ENCODE data around the gene AMH.

The AMH gene

DNA sequence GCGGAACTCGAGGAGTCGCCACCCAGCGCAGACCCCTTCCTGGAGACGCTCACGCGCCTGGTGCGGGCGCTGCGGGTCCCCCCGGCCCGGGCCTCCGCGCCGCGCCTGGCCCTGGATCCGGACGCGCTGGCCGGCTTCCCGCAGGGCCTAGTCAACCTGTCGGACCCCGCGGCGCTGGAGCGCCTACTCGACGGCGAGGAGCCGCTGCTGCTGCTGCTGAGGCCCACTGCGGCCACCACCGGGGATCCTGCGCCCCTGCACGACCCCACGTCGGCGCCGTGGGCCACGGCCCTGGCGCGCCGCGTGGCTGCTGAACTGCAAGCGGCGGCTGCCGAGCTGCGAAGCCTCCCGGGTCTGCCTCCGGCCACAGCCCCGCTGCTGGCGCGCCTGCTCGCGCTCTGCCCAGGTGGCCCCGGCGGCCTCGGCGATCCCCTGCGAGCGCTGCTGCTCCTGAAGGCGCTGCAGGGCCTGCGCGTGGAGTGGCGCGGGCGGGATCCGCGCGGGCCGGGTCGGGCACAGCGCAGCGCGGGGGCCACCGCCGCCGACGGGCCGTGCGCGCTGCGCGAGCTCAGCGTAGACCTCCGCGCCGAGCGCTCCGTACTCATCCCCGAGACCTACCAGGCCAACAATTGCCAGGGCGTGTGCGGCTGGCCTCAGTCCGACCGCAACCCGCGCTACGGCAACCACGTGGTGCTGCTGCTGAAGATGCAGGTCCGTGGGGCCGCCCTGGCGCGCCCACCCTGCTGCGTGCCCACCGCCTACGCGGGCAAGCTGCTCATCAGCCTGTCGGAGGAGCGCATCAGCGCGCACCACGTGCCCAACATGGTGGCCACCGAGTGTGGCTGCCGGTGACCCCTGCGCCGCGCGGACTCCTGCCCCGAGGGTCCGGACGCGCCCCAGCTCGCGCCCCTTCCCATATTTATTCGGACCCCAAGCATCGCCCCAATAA lies 2.3 kb downstream of the AMH start:
- no peak for DNase-seq

DNA sequence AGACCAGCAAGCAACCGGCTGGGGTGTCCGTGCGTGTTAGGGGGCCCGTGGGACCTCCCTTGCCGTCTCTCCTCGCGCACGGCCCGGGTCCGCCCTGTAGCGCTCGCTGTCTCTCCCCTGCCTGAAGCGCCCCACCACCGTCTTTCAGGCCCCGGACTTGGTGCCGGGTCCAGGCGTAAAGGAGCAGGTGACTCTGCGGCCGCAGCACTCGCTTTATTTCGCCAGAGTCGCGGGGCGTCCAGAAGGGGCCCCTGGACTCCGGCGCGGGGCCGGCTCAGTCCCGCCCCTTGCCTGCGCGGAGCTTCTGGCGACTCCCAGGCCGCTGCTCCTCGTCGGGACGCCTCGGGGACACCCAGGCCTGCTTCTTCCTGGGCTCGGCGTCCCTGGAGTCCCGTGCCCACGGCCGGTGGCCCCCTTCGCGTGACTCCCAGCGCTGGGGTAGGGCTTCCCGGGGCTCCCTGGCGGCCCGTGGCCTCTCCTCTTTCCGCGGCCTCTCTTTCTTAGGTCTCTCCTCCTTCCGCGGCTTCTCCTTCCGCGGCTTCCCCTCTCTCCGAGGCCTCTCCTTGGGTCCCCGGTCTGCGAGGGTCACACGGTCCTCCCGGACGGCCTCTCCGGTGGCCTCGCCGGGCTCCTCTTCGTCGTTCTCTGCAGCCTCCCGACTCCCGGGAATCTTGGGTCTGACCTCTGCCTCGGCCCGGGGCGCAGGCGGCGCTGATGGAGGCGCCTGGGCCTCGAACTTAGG lies 3.1 kb downstream of the AMH start:
- no peak for DNase-seq

DNA sequence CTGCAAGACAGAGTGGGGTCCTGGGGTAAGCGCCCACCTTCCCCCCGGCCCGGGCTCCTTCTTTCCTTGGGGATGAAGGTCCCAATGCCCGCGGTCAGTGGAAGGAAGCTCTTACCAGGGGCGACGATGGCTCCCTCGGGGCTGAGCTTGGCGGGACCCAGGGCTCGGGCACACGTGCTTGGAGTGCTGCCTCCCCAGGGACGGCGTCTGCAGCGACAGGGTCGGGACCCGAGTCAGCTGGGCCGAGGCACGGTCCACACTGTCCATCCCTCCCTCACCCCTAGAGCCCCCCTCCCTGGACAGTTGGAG lies 3.6 kb downstream of the AMH start:
- DNase-seq: no peak

DNA sequence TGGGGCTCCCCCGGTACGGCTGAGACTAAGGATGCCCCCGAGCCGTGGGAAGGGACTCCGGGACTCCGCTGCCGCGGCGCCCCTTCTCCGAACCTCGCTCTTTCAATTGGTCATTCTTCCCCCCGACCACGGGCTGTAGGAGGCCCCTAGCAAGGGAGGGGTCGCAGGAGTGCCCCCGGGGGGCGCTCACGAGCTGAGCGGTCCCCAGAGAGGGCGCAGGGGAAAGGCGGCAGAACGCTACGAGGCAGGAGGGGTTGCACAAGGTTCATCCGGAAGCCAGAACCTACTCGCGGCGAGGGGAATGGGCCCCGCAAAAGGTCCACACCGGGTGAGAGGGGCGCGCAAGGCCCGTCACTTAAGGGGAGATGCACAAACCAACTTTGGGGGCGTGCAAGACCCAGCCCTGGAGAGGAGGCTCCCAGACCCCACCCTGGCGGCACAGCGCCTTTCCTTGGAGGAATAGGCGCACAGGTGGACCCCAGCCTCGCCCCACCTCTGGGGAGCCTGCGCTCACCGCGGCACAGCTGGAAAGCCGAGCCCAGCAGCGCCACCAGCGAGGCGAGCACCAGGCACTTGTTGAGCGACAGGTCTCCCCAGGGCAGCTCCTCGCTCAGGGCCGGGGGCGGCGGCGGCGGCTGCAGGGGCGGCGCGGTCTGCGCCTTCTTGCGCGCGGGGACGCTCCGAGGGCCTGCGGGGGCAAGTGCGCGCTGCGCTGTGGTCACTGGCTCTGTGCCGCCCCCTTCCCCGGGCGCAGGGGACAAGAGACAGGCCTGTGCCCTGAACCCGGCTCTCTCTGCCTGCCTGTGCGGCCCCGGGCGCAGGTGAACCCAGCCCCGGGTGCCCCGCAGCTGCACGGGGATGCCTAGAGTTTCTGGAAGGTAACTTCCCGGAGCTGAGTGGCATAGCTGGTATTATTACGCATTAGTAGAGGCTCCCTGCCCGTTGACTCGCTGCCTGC lies 4.3 kb downstream of the AMH start:
- no peak for DNase-seq

DNA sequence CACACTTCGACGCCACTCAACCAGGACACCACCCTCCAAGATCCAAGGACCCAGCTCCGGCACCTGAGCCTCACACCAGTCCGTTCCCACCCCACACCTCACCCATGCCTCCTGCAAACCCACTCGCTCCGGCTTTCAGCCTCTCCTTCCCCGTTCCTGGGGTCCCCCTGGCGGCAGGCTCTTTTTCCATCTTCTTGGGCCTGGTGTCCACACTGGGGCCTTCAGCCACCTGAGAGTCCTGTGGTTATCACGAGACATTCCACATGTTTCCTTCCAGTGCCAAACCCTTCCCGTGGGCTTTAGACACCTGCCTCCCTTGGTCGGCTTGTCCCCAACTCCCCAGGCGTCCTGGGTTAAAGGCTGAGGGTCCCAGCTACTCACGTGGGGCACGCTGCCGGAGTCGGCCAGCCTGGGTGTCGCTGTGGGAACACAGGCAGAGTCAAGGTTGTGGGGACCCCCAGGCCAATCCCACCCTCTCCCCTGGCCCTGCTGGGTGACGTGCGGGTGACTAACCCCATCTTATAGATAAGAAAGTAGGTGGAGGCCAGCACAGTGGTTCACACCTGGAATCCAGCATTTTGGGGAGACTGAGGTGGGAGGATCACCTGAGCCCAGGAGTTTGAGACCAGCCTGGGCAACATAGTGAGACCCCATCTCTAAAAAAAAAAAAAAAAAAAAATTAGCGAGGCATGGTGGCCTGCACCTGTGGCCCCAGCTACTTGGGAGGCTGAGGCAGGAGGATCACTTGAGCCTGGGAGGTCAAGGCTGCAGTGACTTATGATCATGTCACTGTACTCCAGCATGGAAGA lies 5.1 kb downstream of the AMH start:
- peak; percentile 37 for DNase-seq

DNA sequence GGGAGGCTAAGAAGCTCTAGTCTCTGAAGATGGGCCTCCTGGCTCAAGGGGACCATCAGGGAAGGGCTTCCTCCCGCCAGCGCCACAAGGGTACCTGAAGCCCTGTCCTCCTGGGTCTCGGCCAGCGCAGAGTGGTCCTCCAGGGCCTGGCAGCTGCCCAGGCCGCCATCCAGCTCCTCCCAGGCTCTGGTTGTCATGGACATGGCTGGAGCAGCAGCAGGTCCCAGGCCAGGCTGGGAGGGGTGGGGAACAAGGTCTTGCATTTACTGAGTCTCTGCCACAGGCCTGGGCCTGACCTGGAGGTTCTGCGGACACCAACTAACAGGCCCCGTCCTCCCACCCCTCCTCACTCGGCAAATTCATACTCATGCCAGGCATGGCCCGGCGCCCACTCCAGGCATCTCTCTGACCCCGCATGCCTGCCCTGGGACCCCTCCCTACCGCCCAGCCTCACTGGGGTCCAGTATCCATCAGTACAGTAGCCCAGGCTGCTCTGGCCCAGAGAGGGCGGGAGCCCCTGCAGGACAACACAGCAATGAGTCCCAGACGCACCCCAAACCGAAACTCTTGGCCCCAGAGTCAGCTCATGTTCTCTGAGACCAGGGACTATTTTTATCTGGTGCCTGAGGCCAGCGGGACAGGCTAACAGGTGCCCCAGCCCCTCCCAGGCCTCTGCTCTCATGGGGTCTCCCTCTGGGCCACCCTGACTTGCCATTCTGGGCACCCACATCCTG lies 6.2 kb downstream of the AMH start:
- DNase-seq: no peak

DNA sequence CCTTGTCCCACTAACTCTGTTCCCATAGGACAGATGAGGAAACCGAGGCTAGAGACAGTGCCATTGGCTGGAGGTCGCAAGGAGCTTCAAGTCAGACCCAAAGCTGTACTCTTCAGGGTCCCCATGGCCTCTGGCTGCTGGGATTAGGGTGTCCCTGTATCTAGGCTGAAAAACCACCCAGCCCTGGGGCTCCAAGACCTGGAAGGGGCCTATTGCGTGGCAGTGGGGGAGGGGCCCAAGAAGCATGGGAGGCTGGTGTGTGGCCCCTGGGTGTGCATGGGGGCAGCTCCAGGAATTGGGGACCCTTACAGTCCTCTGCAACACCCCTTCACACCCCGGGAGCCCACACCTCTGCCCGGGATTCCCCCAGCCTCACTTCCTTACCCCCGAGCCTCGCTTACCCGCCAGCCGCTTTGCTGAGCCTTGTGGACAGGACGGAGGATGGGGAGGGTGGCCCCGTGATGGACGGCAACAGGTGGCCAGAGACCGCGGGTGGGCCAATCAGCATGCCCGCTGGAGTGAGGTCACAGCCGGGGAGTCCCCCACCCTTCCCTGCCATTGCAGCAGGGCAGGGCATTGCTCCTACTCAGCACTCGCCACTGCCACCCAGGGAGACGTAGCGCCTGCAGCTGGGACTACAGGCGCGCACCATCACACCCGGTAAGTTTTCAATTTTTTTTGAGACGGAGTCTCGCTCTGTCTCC lies 7.0 kb downstream of the AMH start, which contains the start of gene JSRP1:
Gene JSRP1 (minus strand): TSS at position 436 of the 704 bp plus-strand sequence. CDS start 1,103 bp downstream, outside the sequence.
- no peak for DNase-seq

DNA sequence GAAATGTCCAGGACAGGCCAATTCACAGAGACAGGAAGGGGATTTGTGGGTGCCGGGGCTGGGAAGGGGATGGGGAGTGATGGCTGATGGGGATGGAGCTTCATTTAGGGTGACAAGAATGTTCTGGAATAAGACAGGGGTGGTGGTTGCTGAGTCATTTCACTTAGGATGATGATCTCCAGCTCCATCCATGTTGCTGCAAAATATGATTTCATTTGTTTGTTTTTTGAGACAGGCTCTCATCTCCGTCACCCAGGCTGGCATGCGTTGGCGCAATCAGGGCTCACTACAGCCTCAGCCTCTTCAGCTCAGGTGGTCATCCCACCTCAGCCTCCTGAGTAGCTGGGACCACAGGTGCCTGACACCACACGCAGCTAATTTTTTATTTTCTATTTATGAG lies 10.2 kb downstream of the AMH start:
- no peak for DNase-seq

DNA sequence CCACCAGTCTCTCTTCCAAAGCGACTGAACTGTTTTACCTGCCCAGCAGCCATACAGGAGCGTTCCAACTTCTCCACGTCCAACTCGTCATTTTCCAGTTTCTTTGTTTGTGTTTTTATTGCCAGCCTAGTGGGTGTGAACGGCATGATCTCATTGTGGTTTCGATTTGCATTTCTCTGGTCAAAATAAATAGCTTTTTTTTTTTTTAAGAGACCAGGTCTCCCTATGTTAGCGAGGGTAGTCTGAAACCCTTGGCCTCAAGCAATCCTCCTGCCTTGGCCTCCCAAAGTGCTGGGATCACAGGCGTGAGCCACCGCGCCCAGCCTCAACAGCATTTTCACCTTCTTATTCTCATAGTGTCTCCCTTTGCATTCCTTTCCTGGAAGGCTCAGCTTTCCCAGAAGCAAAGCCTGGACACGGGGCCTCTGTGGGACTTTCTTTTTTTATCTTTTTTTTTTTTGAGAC lies 11.2 kb downstream of the AMH start:
- DNase-seq: no peak

DNA sequence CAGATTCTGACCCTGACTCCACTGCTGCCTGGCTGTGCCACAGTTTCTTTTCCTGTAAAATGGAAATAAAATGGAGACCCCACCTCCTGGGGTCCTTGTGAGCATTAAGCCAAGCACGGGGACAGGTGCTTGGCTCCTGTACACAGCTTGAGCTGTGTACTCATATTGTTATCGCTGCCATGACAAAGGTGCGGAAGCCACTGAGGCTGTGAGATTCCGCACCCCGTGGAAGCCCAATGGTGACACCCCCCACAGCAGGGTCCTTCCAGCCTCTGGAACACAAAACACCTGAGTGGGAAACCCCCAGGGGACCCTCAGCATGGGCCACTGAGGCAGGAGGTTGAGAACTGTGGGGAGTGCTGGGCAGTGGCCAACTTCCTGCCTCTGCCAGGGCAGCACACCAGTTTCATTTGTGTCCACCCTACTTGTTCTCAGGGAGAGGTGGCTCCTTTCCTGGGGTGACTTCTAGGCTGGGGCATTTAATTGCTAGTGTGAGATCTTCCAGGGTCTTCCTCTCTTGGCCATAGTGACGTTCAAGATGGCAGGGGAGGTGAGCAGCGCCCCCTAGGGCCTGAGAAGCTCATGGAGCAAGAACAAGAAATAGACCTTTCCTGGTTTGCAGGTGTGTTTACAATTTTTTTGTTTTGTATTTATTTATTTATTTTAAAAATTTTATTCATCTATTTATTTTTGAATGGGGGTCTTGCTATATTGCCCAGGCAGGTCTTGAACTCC lies 12.5 kb downstream of the AMH start:
- DNase-seq: no peak

DNA sequence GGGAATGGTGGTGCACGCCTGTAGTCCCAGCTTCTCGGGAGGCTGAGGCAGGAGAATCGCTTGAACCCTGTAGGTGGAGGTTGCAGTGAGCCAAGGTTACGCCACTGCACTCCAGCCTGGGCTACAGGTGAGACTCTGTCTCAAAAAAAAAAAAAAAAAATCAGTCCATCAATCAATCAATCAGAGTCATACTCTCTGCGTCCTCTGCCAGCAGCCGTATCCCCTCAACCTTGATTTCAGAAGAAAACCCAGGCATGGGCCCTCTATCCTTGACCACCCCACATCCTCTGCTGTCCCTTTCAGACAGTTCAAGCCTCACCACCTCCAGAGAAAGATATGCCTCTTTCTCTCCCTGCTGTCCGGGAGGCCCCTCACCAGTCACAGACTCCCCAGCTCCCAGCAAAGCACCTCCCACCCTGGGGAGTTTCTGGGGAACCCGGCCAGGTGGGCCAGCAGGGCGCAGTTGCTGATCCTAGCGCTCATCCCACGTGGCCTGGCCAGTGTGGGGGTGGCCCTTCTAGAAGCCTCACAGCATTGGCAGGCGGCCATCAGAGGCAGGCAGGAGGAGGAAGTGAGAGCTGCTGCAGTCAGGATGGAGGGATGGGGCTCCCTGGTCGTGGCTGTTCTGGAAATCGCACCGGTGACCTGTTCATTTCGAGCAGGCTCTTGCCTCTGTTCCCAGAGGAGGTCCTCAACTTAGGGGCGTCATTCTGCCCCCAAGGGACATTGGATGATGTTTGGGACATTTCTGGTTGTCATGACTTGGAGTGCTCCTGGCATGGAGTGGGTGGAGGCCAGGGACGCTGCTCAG lies 17.3 kb downstream of the AMH start:
- peak; percentile 87 for DNase-seq

DNA sequence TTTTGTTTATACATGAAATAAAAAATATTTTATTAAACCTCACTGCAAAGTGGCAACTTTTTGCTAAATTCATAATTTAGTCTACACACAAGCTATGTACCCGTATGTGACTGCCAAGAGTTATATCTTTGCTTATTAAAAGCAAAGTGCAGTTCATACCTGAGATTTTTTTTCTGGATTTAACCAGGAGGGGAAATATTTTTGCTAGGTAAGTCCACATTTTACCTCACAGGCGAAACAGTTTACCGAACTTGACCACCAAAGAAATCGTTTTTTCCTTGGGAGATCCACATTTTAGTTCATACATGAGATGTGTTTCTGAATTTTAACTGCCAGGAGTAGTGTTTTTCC lies 19.3 kb downstream of the AMH start:
- DNase-seq: no peak

DNA sequence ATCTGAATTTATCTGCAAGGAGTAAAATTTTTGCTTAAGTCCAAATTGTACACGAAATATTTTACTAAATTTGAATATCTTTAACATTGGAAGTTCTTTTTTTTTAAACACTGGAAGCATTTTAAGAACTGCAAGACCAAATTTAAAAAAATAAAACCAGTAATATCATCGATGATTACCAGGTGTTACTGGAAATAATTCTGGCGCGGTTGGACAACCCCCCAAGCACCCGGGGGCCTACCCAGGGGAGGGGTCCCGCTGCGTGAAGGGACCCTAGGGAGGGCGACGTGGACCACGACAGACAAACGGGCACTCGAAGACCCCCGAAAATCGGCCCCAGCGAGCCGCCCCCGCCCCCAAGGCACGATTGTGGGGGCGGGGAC lies 19.7 kb downstream of the AMH start:
- DNase-seq: no peak

DNA sequence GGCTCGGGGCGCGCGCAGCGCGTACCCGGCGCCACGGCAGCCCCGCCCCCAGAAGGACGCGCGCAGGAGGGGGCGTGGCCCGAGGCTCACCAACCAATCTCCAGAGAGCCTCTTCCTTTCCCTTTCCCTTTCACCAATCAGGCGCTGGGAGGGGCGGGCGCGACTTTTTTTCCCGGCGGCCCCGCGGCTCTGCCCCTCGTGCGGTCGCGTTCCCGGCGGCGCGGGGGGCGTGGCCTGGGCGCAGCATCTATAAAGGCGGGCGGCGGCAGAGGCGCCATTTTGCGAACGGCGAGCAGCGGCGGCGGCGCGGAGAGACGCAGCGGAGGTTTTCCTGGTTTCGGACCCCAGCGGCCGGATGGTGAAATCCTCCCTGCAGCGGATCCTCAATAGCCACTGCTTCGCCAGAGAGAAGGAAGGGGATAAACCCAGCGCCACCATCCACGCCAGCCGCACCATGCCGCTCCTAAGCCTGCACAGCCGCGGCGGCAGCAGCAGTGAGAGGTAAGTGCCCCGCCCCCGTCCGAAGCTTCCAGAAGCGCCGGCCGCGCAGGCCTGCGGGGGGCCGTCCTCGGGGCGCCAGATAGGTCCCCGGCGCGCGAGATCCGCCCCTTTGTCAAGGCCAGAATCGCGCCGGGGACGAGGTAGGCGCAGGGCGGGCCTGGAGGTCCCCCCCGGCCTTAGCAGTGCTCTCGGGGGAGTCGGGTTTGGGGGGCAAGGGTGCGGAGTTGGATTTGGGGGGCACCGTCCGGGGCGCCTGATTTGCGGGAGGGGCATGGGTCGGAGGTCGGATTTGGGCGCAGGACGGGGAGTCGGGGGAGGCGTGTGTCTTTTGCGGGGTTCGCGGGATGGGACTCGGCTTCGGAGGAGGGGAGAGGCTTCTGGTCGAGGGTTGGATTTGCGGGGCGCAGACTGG lies 20.4 kb downstream of the AMH start:
- peak; percentile 97 for DNase-seq

DNA sequence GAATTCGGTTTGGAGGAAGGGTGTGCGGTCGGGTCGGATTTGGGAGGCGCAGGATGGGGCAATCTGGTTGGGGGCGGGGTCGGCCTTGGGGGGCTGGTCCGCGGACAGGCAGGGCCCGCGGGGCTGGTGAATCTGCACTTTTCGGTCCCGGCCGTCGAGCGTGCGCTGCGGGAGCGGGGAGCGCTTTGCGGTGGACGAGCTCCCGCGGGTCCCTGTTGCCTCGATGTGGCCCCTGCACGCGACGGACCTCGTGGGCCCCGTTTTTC lies 21.0 kb downstream of the AMH start:
- DNase-seq: no peak

DNA sequence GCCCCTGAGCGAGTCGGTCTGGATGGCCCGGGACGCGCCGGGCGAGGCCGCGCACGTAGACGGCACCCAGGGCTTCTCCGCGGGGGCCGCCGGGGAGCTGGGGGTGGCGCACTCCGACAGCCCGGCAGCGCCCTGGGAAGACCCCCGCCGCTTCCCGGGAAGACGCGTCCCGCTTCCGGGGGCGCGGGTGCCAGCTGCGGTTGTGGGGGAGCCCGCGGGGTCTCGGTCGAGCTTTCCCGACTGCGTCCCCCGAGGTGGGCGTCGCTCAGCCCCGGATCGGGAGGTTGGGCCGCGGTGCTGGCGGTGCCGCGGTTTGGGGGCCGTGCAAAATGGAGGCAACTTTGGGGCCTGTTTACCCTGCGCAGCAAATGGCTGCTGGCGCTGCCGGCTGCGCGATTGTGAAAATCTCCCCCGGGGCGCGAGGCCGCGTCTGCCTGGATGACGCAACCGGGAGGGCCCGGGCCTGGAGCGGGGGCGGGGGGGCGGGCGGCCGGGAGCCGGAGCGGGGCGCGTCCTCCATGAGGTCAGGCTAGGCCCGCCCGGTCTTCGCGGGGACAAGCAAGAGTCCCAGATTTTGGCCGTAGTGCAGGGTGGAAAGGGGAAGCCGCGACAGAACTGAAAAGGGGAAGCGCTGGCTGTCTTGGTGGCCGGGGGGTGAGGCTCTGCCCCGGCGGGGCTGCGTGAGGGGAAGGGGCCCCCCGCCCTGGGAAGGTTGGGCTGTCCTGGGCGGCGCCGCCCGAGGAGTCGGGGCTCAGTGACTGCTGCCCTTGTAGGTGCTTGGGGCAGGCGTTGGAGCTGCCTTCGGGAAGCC lies 21.5 kb downstream of the AMH start:
- peak; percentile 81 for DNase-seq

Measured in fibroblast of upper back skin (primary cell).